K562 (cell line): ENCODE results near the gene NCOR2. TPM values are rescaled to one million over a fixed set of nuclear protein-coding genes. Genes with fewer than 3 reads are reported as not detected.

Experiments used
- ATAC-seq: fragments of 200-7000 bp; cut with Tn5 transposase; 3 replicates; pipeline ENCODE4 v1.9.1; 2020; ENCODE audit warnings: moderate library complexity
- BruUV-seq: library from RNA; stranded (reverse); fragments of 400-500 nt; replicated peaks from 2 replicates; lab custom pipeline; 2021; lab: Mats Ljungman, UMichigan
- CTCF ChIA-PET: fragments of 300-600 bp; formaldehyde crosslinking; extraction: SDS; loops from one replicate; lab custom pipeline; 2021; ENCODE audit warnings: low intra/inter-chr PET ratio; lab: Yijun Ruan, JAX
- POLR2A ChIA-PET: fragments of 300-600, 350-650 bp; sonication (Branson Sonifier 250); formaldehyde crosslinking; extraction: SDS; loops from one replicate; lab custom pipeline; 2021; ENCODE audit warnings: antibody characterized with exemption, inconsistent platforms; lab: Yijun Ruan, JAX
- DNase-seq, 4 experiments: peaks; one replicate each; pipeline versions ENCODE4 v3.0.0 to v3.0.0-alpha.2; 2011 to 2018; ENCODE audit warnings: low spot score in 3 of 4, mixed read lengths in 3 of 4; ENCODE audit errors: extremely low read depth in 1 of 4
- FAIRE-seq: peaks from 2 replicates; lab custom pipeline; 2011; peaks lifted over from hg19 to GRCh38; lab: Jason Lieb, UNC
- H2AFZ ChIP-seq: 2 replicates; pipeline ENCODE4 v1.6.0; 2011; ENCODE audit warnings: low read depth, low read length, control low read depth, inconsistent platforms
- H3K27ac ChIP-seq: fragments of 200-600 bp; 3 replicates; pipeline ENCODE4 v1.8.0; 2011; ENCODE audit warnings: low read depth, mild to moderate bottlenecking, control low read depth, inconsistent platforms, low read length, moderate library complexity, mixed read lengths; ENCODE audit errors: extremely low read depth
- H3K27me3 ChIP-seq, 2 experiments: fragments of 300-600 bp in 1 of 2; 2 replicates in 1 of 2; 3 replicates in 1 of 2; pipeline versions ENCODE4 v1.6.0 to v1.8.0; 2011; ENCODE audit warnings: inconsistent platforms in 2 of 2, low read length in 2 of 2, mild to moderate bottlenecking in 1 of 2, mixed read lengths in 1 of 2, moderate library complexity in 1 of 2; ENCODE audit not compliant: control insufficient read depth in 2 of 2, insufficient read depth in 2 of 2
- H3K36me3 ChIP-seq: fragments of 300-600 bp; 3 replicates; pipeline ENCODE4 v1.8.0; 2011; ENCODE audit warnings: mild to moderate bottlenecking, low read length, inconsistent platforms; ENCODE audit not compliant: control insufficient read depth, insufficient read depth
- H3K4me1 ChIP-seq, 2 experiments: fragments of 200-600 bp in 1 of 2; replicated peaks in 1 of 2; 2 replicates in 1 of 2; 3 replicates in 1 of 2; pipeline versions ENCODE4 v1.5.1 to v1.8.0; 2011; ENCODE audit warnings: inconsistent platforms in 2 of 2, low read length in 2 of 2, mild to moderate bottlenecking in 1 of 2, mixed read lengths in 1 of 2, moderate library complexity in 1 of 2; ENCODE audit not compliant: control insufficient read depth in 2 of 2, insufficient read depth in 2 of 2
- H3K4me2 ChIP-seq: 2 replicates; pipeline ENCODE4 v1.6.1; 2011; ENCODE audit warnings: low read length, control low read depth, inconsistent platforms, mixed read lengths; ENCODE audit not compliant: insufficient read depth
- H3K4me3 ChIP-seq: fragments of 200-600 bp; sonication (generic), shearing (Covaris generic); 2 replicates; pipeline ENCODE4 v1.5.1; 2016; ENCODE audit warnings: control low read depth, inconsistent platforms
- H3K79me2 ChIP-seq: fragments of 200-600 bp; 3 replicates; pipeline ENCODE4 v1.8.0; 2011; ENCODE audit warnings: low read length, inconsistent platforms; ENCODE audit not compliant: control insufficient read depth, insufficient read depth
- H3K9ac ChIP-seq, 2 experiments: 2 replicates each; pipeline versions ENCODE4 v1.6.0 to v1.6.1; 2011; ENCODE audit warnings: low read depth in 2 of 2, low read length in 2 of 2, control low read depth in 1 of 2, inconsistent platforms in 1 of 2, mild to moderate bottlenecking in 1 of 2, mixed read lengths in 1 of 2; ENCODE audit not compliant: insufficient read depth in 1 of 2
- H3K9me1 ChIP-seq: one replicate; pipeline ENCODE4 v1.6.0; 2011; ENCODE audit warnings: inconsistent platforms, mild to moderate bottlenecking, low read length, moderate library complexity; ENCODE audit not compliant: control insufficient read depth, insufficient read depth
- H3K9me3 ChIP-seq: replicated peaks from 2 replicates; pipeline ENCODE4 v1.5.1; 2011; ENCODE audit warnings: low read depth, low read length, inconsistent platforms; ENCODE audit not compliant: control insufficient read depth, insufficient read depth
- H4K20me1 ChIP-seq: replicated peaks from 2 replicates; pipeline ENCODE4 v1.6.1; 2011; ENCODE audit warnings: low read length, inconsistent platforms, mixed read lengths; ENCODE audit not compliant: control insufficient read depth, insufficient read depth
- FOXA1 ChIP-seq: fragments of 450-650 bp; IDR thresholded peaks from 2 replicates; pipeline ENCODE4 v1.6.1; 2016; ENCODE audit warnings: mild to moderate bottlenecking, borderline replicate concordance
- NONO ChIP-seq, 2 experiments: fragments of 200-400 bp in 1 of 2; fragments of 450-650 bp in 1 of 2; formaldehyde crosslinking in 1 of 2; IDR thresholded peaks; 2 replicates each; pipeline ENCODE4 v1.6.1; 2017; ENCODE audit warnings: low read depth in 2 of 2, mild to moderate bottlenecking in 2 of 2, moderate library complexity in 2 of 2, low read length in 1 of 2
- SIX5 ChIP-seq, 2 experiments: IDR thresholded peaks; 2 replicates each; pipeline ENCODE4 v1.6.1; 2011; ENCODE audit warnings: low read length in 2 of 2, borderline replicate concordance in 1 of 2, low read depth in 1 of 2, mild to moderate bottlenecking in 1 of 2, moderate library complexity in 1 of 2; ENCODE audit not compliant: insufficient read depth in 1 of 2
- TOE1 ChIP-seq, 2 experiments: fragments of 450-650 bp in 1 of 2; sonication (generic) in 1 of 2; formaldehyde crosslinking in 1 of 2; IDR thresholded peaks; 2 replicates each; pipeline versions ENCODE4 v1.7.1 to v1.8.0; 2016 to 2022; ENCODE audit warnings: borderline replicate concordance in 2 of 2, mild to moderate bottlenecking in 2 of 2, antibody characterized with exemption in 1 of 2, inconsistent platforms in 1 of 2, low read depth in 1 of 2, missing genetic modification reagents in 1 of 2, moderate library complexity in 1 of 2
- ZNF586 ChIP-seq: fragments of 450-650 bp; formaldehyde crosslinking; conservative IDR thresholded peaks from 2 replicates; pipeline ENCODE4 v1.4.0; 2020; ENCODE audit warnings: mild to moderate bottlenecking, moderate library complexity
- WGBS: fragments of 100-300 bp; shearing (Covaris generic); methylation state at CpG from one replicate; pipeline ENCODE4 v1.1.6; 2016; ENCODE audit warnings: low coverage, mixed read lengths; ENCODE audit not compliant: insufficient coverage; ENCODE audit errors: missing lambda C conversion rate; 5-methylcytosine and 5-hydroxymethylcytosine counted together
- in situ Hi-C: fragments of 300-500 bp; cut with MboI; formaldehyde crosslinking; loops from 4 replicates; pipeline ENCODE4 v1.15.0; 2018; ENCODE audit warnings: inconsistent platforms, mixed read lengths
- intact Hi-C: fragments of 100-400 bp; cut with micrococcal nuclease; formaldehyde crosslinking; loops from 2 replicates; pipeline ENCODE4 v1.14.2; 2022
- polyA plus RNA-seq, 8 experiments: library from polyadenylated mRNA; depleted of rRNA in 4 of 8; stranded (reverse) in 5 of 8; unstranded in 3 of 8; fragments of >200 nt; fragmentation: Nextera tagmentation in 2 of 8; fragmentation: Illumina TruSeq in 1 of 8; extraction: Ambion mirVana in 2 of 8; extraction: Trizol in 1 of 8; gene quantifications; 2 replicates each; pipeline versions ENCODE4 v1.2.1 to v1.2.3, GENCODE V29; 2011 to 2014; ENCODE audit warnings: inconsistent platforms in 1 of 8, missing spikeins in 1 of 8
- total RNA-seq, 7 experiments: library from RNA; depleted of rRNA in 6 of 7; stranded (reverse); fragments of >200 nt in 6 of 7; fragmentation: Illumina TruSeq in 2 of 7; extraction: Trizol in 2 of 7; gene quantifications; 2 replicates each; pipeline versions ENCODE4 v1.2.1 to v1.2.3, GENCODE V29; 2011 to 2021; ENCODE audit warnings: low replicate concordance in 1 of 7

NCOR2 gene
- total and polyA plus RNA-seq, 9 of the 15 experiments (the other 6 are each of a cell fraction or from before 2014, with no cell fraction given): 0.18 to 126 (median 8.4) TPM

GRCh38 chr12:124550123-124551089 is 17.0 kb downstream of the NCOR2 start:
- Histone ChIP-seq H3K4me1 (peaks cover 48 to 72% of the 10 kb centered on the region in 2 experiments), H3K4me3 (no peak overlapping the region), H3K9me3 (no peaks in the 10 kb centered on the region), H3K36me3 (no peaks in the 10 kb centered on the region), H3K27ac (peak overlapping the region; percentile 67), H3K79me2 (peaks cover 96% of the 10 kb centered on the region), H3K9ac (peak overlapping the region; percentile 31 to 84; a peak in 3 of 4 replicates), H3K27me3 (no peaks in the 10 kb centered on the region), H4K20me1 (peaks cover 30% of the 10 kb centered on the region), H2AFZ (no peak overlapping the region), H3K9me1 (no peaks in the 10 kb centered on the region), H3K4me2 (no peak overlapping the region)
- no TSS peak for BruUV-seq
- WGBS: 69% methylated on average over 11 of the region's 11 CpGs
- no peak for DNase-seq
- POLR2A ChIA-PET: interaction anchor here (0.6 to 1.8 kb wide), 4 partner anchors 13 to 444 kb away, joined by 3 to 5 read pairs (median 4); no protein-coding TSS in a partner anchor
- TF ChIP-seq NONO (IDR thresholded peaks at IDR 0.05; ENCODE audit: low read depth in 2 of 2, low read length in 1 of 2): 0 out of 4 replicates have a peak, but pooled peaks of 1 of the 2 experiments have one; percentile 12
- no peak for TF ChIP-seq SIX5 (IDR thresholded peaks at IDR 0.05; ENCODE audit: borderline replicate concordance in 1 of 2, insufficient read depth in 1 of 2, low read depth in 1 of 2, low read length in 2 of 2)
- TF ChIP-seq ZNF586 (CRISPR knock-in tag): no peak
- no peak for TF ChIP-seq TOE1 (IDR thresholded peaks at IDR 0.05; ENCODE audit: borderline replicate concordance)
- TF ChIP-seq TOE1 (CRISPR knock-in tag; IDR thresholded peaks at IDR 0.05; ENCODE audit: borderline replicate concordance, low read depth): no peak
- TF ChIP-seq FOXA1: no peak
- FAIRE-seq: no peak
- intact Hi-C loops (loop anchor here (5.0 kb wide), 1 partner anchor 43 kb away; no protein-coding TSS in a partner anchor), in situ Hi-C loops (no loop called here)
- ATAC-seq: no peak
- CTCF ChIA-PET: no interaction called here
